Keratinocyte (primary cell): ENCODE data around the gene NAA80.

ENCODE experiments used
- EZH2 ChIP-seq: IDR thresholded peaks from one replicate; pipeline ENCODE4 v1.6.1; 2012; ENCODE audit warnings: inconsistent platforms, mild to moderate bottlenecking, low read length, moderate library complexity
- TF ChIP-seq, protein P1 (sequence below), 3 experiments: IDR thresholded peaks in 1 of 3; conservative IDR thresholded peaks in 1 of 3; optimal IDR thresholded peaks in 1 of 3; 2 replicates in 2 of 3; 3 replicates in 1 of 3; pipeline versions ENCODE3 to v1.5.1; 2011; ENCODE audit warnings: low read length in 3 of 3, mild to moderate bottlenecking in 3 of 3, moderate library complexity in 2 of 3, control low read depth in 1 of 3, inconsistent platforms in 1 of 3; ENCODE audit not compliant: insufficient read depth in 2 of 3; ENCODE audit errors: extremely low read depth in 1 of 3

DNA sequence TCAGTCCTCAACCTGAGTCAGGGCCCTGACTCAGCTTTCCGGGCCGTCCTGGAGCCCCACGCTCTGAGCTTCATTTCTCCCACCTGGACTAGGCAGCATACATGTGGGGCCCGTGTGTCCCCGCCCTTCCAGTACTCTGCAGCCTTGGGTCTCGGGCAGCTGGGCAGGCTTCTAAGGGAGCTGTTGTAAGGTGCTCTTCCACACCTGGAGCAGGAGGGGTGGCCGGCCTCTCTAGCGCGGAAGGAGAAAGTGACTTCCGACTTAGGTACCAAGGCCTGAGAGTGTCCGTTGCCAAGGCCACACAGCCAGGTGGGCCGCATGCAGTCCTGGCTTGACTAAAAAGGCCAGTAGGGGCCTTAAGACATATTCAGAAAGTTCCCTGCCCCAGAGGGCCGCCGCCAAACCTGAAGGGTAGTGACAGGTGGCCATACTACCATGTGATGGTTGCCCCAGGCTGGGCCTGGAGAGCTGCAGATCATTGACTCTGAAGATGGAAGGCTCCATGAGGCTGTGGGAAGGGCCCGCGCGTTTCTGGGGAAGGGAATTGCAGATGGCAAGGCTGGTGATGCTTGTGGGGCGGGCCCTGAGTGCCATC, 39.7 kb downstream of the NAA80 start:
- TF ChIP-seq, protein P1, sequence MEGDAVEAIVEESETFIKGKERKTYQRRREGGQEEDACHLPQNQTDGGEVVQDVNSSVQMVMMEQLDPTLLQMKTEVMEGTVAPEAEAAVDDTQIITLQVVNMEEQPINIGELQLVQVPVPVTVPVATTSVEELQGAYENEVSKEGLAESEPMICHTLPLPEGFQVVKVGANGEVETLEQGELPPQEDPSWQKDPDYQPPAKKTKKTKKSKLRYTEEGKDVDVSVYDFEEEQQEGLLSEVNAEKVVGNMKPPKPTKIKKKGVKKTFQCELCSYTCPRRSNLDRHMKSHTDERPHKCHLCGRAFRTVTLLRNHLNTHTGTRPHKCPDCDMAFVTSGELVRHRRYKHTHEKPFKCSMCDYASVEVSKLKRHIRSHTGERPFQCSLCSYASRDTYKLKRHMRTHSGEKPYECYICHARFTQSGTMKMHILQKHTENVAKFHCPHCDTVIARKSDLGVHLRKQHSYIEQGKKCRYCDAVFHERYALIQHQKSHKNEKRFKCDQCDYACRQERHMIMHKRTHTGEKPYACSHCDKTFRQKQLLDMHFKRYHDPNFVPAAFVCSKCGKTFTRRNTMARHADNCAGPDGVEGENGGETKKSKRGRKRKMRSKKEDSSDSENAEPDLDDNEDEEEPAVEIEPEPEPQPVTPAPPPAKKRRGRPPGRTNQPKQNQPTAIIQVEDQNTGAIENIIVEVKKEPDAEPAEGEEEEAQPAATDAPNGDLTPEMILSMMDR (optimal IDR thresholded peaks at IDR 0.05 in 1 of 3, IDR thresholded peaks at IDR 0.05 in 1 of 3, conservative IDR thresholded peaks at IDR 0.05 in 1 of 3; ENCODE audit: extremely low read depth in 1 of 3, insufficient read depth in 2 of 3, low read length in 3 of 3) = no peak
- no peak for TF ChIP-seq EZH2
